ENCODE measurements around the gene CERT1. TPM values are rescaled to one million over a fixed set of nuclear protein-coding genes. Genes with fewer than 3 reads are reported as not detected.

Gene CERT1
- polyA plus RNA-seq, 1 experiment, result 4.5 TPM

DNA sequence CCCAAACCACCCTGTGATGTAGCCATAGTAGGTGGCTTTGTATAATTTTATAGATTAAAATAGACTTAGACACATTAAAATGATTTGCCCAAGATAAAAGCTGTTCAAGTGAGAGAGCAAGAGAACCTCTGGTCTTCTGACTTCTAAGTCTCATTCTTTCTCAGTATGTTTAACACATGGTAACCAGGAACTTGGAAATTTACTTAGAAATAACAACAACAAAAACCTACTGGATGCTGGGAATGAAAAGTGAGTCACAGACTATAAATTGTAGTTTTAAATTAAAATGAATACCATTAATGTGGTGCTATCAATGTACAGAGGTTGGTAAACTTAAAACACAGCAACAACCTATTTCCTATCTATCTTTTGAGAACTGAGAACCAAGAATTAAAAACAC lies 144.0 kb downstream of the CERT1 start:
- ChIA-PET CTCF (no interaction called here), POLR2A (interaction anchor here (1.0 kb wide), 1 partner anchor 18 kb away, joined by 3 read pairs; no protein-coding TSS in a partner anchor)
- no peaks in the 10 kb centered on the region for H3K27me3 ChIP-seq (ENCODE audit: control insufficient read depth, insufficient read depth, low read length)
- TF ChIP-seq, protein P1, sequence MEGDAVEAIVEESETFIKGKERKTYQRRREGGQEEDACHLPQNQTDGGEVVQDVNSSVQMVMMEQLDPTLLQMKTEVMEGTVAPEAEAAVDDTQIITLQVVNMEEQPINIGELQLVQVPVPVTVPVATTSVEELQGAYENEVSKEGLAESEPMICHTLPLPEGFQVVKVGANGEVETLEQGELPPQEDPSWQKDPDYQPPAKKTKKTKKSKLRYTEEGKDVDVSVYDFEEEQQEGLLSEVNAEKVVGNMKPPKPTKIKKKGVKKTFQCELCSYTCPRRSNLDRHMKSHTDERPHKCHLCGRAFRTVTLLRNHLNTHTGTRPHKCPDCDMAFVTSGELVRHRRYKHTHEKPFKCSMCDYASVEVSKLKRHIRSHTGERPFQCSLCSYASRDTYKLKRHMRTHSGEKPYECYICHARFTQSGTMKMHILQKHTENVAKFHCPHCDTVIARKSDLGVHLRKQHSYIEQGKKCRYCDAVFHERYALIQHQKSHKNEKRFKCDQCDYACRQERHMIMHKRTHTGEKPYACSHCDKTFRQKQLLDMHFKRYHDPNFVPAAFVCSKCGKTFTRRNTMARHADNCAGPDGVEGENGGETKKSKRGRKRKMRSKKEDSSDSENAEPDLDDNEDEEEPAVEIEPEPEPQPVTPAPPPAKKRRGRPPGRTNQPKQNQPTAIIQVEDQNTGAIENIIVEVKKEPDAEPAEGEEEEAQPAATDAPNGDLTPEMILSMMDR (IDR thresholded peaks at IDR 0.05; ENCODE audit: insufficient read depth, low read depth, low read length), result no peak
- DNase-seq (ENCODE audit: low read depth), result peak; percentile 34
- H3K4me3 ChIP-seq (ENCODE audit: low read depth, low read length), result no peak overlapping the region
- H3K36me3 ChIP-seq (ENCODE audit: control insufficient read depth, insufficient read depth, low read length), result no peaks in the 10 kb centered on the region; the same call in 1 of the 2 replicates

GRCh38 chr5:75366787-75367186 lies 144.6 kb downstream of the CERT1 start:
- no peak for DNase-seq (ENCODE audit: low read depth)
- ChIA-PET POLR2A (interaction anchor here (1.0 kb wide), 1 partner anchor 19 kb away, joined by 3 read pairs; no protein-coding TSS in a partner anchor), CTCF (no interaction called here)
- Histone ChIP-seq H3K4me3 (ENCODE audit: low read depth, low read length) (no peak overlapping the region), H3K27me3 (ENCODE audit: control insufficient read depth, insufficient read depth, low read length) (no peaks in the 10 kb centered on the region), H3K36me3 (ENCODE audit: control insufficient read depth, insufficient read depth, low read length) (no peaks in the 10 kb centered on the region; the same call in 1 of the 2 replicates)
- TF ChIP-seq, protein P1 (IDR thresholded peaks at IDR 0.05; ENCODE audit: insufficient read depth, low read depth, low read length), result no peak

DNA sequence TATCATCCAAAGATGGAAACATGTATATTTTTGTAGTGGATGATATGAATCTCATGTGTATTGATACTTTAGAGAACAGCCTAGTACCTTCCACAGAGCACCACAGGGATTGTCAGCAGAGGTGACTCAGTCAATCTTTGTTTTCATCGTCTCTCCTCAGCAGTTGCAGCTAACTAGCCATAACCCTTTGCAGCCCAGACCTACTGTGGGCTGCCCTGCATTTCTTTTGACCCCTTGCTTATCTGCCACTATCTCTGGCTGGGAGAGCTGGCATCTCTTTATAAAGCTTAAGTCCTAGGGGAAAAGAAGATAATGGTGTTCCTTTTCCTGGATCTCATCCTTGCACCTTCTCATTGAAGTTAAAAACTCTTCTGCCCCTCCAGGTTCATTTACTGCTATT lies 145.7 kb downstream of the CERT1 start:
- Histone ChIP-seq H3K36me3 (ENCODE audit: control insufficient read depth, insufficient read depth, low read length) (no peaks in the 10 kb centered on the region; the same call in 1 of the 2 replicates), H3K4me3 (ENCODE audit: low read depth, low read length) (no peak overlapping the region), H3K27me3 (ENCODE audit: control insufficient read depth, insufficient read depth, low read length) (no peaks in the 10 kb centered on the region)
- no peak for DNase-seq (ENCODE audit: low read depth)
- ChIA-PET CTCF (no interaction called here), POLR2A (no interaction called here)
- TF ChIP-seq, protein P1 (IDR thresholded peaks at IDR 0.05; ENCODE audit: insufficient read depth, low read depth, low read length), result no peak

GRCh38 chr5:75364571-75365280 lies 146.7 kb downstream of the CERT1 start:
- DNase-seq (ENCODE audit: low read depth), result no peak
- no peaks in the 10 kb centered on the region for H3K27me3 ChIP-seq (ENCODE audit: control insufficient read depth, insufficient read depth, low read length)
- CTCF ChIA-PET, result no interaction called here
- H3K4me3 ChIP-seq (ENCODE audit: low read depth, low read length), result no peak overlapping the region
- TF ChIP-seq, protein P1 (IDR thresholded peaks at IDR 0.05; ENCODE audit: insufficient read depth, low read depth, low read length), result no peak
- POLR2A ChIA-PET, result no interaction called here
- H3K36me3 ChIP-seq (ENCODE audit: control insufficient read depth, insufficient read depth, low read length), result peaks cover 2% of the 10 kb centered on the region

GRCh38 chr5:75363726-75364495 lies 147.5 kb downstream of the CERT1 start:
- ChIA-PET POLR2A (no interaction called here), CTCF (no interaction called here)
- Histone ChIP-seq H3K4me3 (ENCODE audit: low read depth, low read length) (no peak overlapping the region), H3K27me3 (ENCODE audit: control insufficient read depth, insufficient read depth, low read length) (no peaks in the 10 kb centered on the region), H3K36me3 (ENCODE audit: control insufficient read depth, insufficient read depth, low read length) (peaks cover 8% of the 10 kb centered on the region)
- no peak for DNase-seq (ENCODE audit: low read depth)
- TF ChIP-seq, protein P1 (IDR thresholded peaks at IDR 0.05; ENCODE audit: insufficient read depth, low read depth, low read length), result no peak
